ENCODE data around the gene PNLIPRP2. TPM values are rescaled to one million over a fixed set of nuclear protein-coding genes. Genes with fewer than 3 reads are reported as not detected.

Gene PNLIPRP2
- total RNA-seq, 1 donor from 2014 or later, result not detected

DNA sequence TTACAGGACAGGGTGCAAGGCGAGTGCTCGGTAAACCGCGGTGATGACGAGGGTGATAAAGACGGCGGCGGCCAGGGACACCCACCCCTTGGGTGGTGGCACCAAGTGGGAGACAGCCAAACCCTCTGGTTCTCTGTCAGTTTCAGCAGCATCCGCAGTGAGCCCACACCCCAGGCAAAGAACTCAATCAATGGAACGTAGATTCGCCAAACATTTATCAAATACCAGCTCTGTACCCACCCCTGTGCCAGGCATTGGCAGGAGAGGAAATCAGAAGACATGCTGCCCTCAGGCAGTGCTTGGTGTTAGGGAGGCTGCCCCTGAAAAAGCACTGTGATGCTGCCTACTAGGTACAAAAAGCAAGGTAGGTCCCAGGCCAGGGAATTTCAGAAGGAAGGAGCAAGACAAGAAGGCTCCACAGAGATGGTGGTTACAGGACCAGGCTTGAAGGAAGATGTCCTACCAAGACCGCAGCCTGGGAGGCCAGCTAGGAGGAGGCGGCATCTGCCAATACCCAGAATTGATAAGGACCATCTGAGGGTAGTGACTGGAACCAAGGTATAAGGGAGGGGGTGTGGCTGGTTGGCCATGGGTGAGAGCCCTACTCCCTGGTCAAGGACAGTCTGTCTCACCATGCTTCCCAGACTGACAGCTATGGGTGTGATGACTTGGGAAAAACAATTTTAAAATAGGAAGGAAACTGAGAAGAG is 10.2 kb upstream of the PNLIPRP2 start:
- intact Hi-C loops (cut with micrococcal nuclease), result no loop called here
- ATAC-seq (no peak), DNase-seq (no peak)

DNA sequence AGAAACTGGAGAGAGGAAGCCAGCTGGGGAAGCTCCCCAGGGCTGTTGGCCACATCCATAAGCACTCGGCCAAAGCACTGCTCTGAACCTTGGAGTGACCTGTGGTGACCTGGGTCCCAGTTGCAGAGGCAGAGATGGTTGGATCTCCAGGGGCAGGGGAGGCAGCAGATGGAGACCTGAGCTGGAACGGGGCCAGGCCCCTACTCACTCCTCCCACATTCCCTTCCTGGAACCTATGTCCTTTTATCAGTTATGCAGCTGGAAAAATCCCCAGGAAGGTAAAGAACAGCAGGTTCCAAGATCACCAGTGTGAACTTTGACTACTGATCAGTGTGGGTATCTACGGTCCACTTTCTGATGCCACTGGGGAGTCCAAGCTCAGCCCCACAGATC is 9.6 kb upstream of the PNLIPRP2 start:
- intact Hi-C loops (cut with micrococcal nuclease), result no loop called here
- DNase-seq, result no peak
- ATAC-seq, result no peak

DNA sequence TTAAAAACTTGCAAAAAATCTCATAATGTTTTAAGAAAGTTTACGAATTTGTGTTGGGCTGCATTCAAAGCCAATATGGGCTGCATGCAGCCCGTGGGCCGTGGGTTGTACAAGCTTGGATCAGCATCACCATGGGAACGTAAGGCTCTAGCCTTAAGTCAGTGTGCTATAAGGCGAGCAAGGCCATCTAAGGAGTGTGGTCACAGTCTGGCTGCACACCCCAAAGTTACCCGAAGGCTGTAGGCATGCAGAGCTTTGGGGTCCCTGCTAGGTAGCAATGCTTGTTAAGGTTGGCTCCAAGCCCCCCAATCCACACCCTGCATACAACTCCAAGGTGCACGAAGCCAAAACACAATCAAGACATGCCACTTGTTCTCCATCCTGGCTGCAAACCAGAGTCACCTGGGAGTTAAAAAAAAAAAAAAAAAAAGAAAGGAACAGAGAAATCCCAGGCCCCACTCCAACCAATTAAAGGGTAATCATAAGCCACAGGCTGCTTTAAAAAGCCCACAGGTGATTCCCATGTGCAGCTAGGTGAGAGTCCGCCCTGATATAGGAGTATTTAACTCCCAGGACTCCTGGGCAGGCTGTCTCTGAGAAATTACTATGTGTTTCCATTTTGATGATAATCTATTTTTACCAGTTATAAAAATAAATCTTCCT is 8.5 kb upstream of the PNLIPRP2 start:
- DNase-seq (no peak), ATAC-seq (no peak)
- intact Hi-C loops (cut with micrococcal nuclease), result no loop called here

DNA sequence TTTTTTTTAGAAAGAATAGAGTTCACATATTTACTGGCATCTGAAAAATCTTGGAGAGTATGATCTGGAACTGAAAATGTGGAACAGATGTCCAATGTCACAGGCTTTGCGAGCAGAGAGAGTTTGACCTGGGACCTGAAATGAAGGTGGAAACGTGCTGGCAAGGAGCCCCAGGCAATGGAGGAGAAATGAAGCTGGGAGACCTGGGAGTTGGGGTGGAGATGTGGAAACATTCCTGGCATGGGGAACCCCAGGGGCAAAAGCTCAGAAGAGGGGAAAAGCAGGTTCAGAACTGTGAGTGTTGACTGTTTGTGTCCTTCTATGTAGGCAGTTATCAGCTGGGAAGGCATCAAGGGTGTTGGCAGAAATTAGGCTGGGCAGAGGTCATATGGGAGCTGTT is 7.3 kb upstream of the PNLIPRP2 start:
- intact Hi-C loops (cut with micrococcal nuclease), result no loop called here
- DNase-seq (no peak), ATAC-seq (no peak)

DNA sequence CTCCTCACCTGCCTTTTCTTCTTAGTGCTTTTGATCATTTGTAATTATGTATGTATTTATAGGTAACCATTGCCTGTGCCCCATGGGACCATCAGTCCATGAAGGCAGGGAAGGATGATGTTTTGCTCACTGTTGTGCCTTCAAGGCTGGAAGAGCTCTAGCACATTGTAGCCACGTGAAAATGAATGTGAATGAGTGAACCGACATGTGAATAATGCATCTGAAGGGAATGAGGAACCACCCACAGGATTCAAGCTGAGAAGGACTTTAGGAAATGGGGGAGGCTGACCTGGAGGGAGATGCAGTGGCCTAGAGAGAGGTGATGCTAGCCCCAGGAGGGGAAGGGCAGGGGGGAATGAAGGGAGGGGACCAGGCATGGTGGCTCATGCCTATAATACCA is 6.0 kb upstream of the PNLIPRP2 start:
- DNase-seq, result no peak
- no peak for ATAC-seq
- intact Hi-C loops (cut with micrococcal nuclease), result no loop called here

DNA sequence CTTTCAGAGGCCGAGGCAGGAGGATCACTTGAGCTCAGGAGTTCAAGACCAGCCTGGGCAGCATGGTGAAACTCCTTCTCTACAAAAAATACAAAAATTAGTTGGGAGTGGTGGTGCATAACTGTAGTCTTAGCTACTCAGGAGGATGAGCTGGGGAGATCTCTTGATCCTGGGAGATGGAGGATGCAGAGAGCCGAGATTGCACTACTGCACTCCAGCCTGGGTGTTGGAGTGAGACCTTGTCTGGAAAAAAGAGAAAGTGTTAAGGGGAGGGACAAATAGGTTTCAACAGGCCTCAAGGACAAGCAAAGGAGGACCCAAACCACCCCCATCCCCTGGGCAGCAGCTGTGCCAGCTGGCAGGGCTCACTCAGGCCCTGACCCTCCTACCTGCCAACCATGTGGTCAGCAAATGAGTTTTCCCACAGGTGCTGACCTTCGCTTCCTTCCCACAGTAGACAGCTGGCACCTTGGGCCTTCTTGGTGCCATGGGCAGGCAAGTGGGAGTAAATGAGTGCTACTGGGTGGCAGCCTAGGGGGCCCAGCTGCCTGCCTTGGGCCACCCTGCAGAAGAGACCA is 5.5 kb upstream of the PNLIPRP2 start:
- DNase-seq, result no peak
- intact Hi-C loops (cut with micrococcal nuclease), result no loop called here
- ATAC-seq, result no peak

DNA sequence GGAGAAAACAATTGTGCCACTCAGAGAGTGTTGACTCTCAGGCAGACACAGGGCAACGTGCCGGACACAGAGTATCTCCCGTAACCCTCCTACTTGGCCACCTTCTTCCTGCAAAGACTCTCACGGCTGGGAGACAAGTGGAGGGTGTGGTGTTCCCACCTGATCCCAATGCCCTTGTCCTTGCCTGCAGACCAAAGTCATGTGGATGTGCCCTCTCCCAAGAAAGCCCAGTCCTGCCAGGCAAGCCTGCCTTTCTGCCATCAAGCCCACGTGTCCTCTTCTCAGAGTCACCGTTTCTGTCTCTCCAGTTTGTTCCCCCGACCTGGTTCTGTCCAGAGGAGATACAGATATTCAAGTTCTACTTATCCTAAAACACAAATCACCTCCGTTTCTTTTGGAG is 723 bp downstream of the PNLIPRP2 start:
- intact Hi-C loops (cut with micrococcal nuclease), result no loop called here
- ATAC-seq (no peak), DNase-seq (no peak)

DNA sequence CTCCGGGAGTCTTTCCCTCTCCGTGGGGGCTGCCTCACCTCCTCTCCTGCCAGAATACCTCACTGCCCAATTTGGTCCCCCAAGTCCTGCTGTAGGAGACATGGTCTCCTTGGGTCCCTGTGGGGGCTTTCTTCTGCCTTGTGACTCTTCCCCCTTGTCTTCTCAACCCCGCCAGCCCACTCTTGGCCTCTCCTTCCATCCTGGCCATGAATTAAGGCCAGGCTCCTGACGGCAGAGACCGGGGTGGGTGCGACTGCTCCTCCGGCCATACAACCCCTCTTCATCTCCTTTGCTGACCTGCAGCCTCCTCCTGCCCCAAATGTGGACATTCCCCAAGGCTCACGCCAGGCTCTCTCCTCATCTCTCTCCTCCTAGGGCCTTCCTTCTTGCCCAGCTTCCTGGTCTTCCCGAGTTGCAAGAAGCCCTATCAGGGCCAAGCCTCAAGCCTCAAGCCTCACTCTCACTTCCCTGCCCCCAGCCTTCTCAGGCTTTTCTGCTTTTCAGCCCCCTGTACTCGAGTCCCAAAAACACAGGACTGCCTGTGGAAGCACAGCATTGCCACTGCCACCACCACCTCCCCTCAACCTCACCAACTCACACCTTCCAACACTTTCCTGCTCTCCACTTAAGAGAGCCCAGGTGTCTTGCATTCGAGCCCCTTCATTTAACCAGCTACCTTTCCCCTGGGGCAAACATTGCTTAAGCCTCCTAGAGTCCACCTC is 1.3 kb downstream of the PNLIPRP2 start:
- no peak for ATAC-seq
- intact Hi-C loops (cut with micrococcal nuclease), result no loop called here
- no peak for DNase-seq

DNA sequence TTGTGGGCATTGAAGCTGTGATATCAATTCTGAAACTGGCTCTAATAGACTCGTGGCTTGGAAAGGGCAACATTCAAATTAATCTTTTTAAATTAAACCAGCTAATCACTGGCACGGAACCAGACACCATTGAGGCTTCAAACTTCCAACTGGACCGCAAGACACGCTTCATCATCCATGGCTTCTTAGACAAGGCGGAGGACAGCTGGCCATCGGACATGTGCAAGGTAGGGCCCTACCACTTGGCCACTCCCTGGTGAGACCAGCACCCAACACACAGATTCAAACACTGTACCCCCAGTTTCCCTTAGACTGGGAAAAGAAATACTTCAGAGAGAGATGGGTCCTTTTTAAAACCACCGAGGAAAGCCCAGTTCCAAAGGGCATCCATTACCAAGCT is 5.1 kb downstream of the PNLIPRP2 start:
- ATAC-seq (no peak), DNase-seq (no peak)
- intact Hi-C loops (cut with micrococcal nuclease), result no loop called here

DNA sequence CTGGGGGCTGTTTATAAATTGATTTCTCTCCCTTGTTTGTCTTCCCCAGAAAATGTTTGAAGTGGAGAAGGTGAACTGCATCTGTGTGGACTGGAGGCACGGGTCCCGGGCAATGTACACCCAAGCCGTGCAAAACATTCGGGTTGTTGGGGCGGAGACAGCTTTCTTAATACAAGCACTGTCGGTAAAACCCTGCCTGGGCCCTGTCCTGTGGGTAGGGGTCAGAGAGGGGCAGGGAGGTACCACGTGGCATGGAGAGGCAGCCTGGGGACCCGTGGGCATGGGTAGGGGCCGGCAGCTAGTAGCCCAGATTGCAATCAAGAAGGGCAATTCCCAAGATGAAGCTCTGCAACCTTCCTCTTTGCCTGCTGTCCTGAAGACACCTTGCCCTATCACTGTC is 6.1 kb downstream of the PNLIPRP2 start:
- intact Hi-C loops (cut with micrococcal nuclease), result no loop called here
- ATAC-seq (no peak), DNase-seq (no peak)

DNA sequence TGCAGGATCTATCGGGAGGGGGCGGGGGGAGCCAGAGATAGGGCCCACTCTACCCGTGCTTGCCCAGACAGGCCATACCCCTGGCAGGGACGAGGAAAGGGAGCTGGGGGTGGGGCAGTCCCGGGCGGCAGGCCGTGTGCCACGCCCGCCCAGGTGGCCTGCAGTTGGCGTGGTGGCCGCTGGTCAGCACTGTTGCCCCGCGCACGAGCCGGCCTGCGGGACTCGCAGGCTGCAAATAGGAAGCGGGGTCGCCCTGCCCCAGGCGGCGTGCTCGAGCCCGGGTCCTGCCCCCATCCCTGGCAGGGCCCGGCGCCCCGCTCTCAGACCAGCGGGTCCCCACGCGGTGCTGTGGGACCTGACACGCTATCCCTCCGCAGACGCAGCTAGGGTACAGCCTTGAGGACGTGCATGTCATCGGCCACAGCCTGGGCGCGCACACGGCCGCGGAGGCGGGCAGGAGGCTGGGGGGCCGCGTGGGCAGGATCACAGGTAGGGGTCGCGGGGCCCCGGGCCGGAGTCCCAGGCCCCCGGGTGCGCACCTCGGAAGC is 6.7 kb downstream of the PNLIPRP2 start:
- intact Hi-C loops (cut with micrococcal nuclease), result no loop called here
- peak; percentile 82 for ATAC-seq
- peak; percentile 55 for DNase-seq

DNA sequence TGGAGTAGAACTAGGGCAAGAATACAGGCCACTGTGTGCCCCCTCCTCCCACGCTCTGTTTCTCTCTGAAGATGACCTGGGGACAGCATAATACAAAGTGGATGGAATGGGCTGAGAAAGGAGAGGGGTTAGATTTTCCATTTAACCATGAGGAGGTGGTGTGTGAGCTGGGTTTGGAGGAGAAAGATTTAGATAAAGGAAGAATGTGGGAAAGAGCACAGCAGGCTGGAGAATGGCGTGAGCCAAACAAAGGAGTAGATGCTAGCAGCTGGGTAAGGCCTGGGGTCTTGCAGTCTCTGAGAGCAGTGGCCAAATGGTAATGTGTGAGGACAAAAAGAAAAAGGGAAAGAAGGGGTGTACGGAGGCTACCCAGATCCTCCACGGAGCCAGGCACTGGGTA is 8.6 kb downstream of the PNLIPRP2 start:
- ATAC-seq (no peak), DNase-seq (no peak)
- intact Hi-C loops (cut with micrococcal nuclease), result no loop called here

DNA sequence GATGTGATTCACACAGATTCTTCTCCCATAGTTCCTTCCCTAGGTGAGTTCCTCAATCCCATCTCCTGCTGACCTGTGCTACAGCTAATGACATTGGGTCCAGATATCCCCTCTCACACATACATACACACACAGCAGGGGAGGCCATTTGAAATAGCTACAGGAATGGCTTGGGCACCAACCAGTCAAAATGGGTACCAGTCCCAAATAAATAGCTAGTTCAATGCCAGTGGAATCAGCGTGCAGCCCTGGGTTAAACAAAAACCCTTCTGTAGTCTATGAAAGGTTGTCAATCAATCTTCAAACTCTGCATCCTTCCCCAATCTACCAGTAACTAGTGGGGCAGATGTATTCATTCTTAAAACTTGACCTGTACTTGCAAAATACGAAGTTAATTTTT is 9.3 kb downstream of the PNLIPRP2 start:
- ATAC-seq, result no peak
- intact Hi-C loops (cut with micrococcal nuclease), result no loop called here

DNA sequence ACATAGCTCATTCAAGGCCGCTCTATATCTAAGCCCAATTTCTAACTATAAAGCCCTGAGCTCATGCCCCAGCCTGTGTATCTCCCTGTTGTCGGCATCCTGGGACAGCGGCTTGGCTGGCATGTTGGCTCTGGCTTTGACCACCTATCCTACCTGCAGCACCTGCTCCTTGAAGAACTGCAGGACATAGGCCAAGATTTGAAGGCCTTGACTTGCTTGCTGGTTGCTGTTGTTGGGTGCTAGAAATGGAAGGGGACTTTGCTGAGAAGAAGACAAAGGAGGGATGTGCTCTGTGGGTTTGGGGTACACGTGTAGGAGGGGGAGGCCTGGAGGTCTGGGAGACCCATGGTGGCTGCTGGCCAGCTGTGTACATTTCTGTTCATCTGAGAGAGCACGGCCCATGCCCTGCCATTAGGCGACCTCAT is 11.1 kb downstream of the PNLIPRP2 start:
- no peak for DNase-seq

More for the DNA sequence above, 9.3 kb downstream of the PNLIPRP2 start:
- DNase-seq, result no peak

DNA sequence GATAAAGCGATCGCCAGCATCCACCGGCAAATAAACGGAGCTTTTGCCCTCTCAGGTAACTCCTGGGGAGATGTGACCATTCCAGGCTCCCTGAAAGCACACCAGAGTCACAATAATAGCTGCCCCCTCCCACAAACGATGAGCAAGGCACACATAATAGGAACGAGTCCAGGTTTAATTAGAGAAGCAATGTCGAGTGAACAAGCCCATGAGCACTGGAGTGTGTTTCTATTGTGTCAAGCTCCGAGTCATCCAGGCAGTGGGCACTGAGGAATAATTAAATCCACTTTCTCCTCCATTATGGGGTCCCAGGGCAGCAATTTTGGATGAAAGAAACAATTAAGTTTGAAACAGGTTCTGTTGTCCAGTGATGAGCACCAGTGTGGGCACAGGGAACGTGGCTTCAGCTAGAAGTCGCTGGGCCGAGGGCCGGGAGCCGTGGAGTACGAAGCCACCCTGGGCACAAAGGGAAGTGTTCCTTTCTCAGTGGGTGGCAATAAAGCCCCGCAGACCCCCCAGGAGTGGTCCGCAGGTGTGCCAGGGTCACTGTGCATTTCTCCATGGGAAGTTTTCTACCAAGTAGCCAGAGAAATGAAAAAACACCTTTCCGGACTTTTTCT is 12.0 kb downstream of the PNLIPRP2 start:
- DNase-seq (no peak), ATAC-seq (no peak)
- intact Hi-C loops (cut with micrococcal nuclease), result no loop called here

More for the DNA sequence above, 11.1 kb downstream of the PNLIPRP2 start:
- intact Hi-C loops (cut with micrococcal nuclease), result no loop called here
- ATAC-seq, result no peak

DNA sequence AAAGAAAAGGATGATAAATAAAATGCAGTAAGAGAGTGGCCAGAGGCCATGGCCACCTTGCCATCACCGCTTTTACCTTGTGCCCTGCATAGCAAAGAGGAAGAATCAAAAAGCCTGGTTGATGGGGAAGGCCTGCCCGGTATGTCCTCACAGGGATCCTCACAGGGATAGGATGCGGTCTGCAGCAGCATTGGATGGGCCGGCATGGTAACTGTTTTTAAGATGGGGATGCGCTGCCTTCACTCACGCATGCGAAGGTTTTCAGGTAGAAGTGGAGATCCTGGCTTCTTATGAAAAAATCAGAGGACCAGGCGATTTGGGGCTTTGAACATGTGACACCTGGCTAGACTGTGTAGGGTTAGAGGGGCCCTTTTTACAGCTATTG is 12.5 kb downstream of the PNLIPRP2 start:
- DNase-seq (no peak), ATAC-seq (no peak)
- intact Hi-C loops (cut with micrococcal nuclease), result no loop called here

DNA sequence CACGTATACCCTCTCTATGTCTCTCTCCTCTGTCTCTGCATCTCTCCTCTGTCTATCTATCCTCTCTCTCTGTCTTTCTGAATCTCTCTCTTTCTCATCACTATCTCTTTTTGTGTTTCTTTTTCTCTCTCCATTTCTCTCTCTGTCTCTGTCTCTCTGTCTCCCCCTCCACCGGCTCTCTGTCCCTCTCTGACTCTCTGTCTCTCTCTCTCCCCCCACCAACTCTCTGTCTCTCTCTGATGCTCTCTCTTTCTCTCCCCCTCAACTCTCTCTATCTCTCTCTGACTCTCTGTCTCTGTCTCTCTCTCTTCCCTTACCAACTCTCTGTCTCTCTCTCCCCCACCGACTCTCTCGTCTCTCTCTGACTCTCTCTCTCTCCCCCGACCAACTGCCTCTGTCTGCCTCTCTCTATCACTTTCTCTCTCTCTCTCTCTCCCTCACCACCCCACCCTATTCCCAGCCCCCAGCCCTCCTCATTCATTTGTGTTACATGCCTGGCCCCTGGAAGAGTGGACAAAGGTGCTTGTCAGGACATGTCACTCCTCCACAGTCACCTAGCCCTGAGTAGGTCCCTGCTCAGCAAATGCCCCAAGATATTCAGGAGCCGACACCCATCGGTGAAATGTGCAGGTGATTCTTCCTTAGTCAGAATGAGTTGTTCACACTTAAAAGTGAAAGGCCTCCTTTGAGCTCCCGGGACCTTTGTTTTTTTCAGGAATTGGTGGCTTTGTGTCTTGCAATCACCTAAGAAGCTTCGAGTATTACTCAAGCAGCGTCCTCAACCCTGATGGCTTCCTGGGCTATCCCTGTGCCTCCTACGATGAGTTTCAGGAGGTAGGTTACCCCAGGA is 13.6 kb downstream of the PNLIPRP2 start:
- intact Hi-C loops (cut with micrococcal nuclease), result no loop called here
- DNase-seq (no peak), ATAC-seq (no peak)

DNA sequence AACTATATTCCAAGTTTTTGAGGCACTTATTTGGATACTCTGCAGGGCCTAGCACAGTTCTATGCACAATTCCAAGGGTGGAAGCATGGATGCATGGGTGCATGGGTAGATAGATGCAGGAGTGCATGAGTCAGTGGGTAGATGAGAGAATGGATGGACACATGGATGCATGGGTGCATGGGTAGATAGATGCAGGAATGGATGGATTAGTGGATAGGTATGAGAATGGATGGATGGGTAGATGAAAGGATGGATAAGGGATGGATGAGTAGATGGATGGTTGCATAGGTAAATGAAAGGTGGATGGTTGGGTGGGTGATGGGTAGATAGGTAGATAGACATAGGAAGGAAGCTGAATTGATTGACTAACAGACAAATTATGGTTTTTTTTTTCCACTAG is 15.6 kb downstream of the PNLIPRP2 start:
- DNase-seq, result no peak
- intact Hi-C loops (cut with micrococcal nuclease), result no loop called here
- no peak for ATAC-seq

DNA sequence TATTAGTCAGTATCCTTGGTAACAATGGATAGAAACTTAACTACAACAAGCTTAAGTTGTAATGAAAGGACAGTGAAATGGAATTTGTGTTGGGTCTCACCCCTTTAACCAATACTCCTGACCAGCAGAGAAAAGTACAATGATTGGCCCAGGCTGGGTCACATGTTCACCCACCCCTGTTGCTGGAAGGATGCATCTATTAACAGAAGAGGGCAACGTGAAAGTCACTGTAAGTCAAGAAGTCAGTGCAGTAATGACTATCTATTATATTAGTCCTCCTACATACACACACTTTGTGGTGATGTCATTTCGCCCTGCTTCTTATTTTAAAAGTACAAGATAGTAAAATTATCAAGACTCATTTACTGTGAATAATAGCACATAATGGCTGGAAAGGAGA is 16.2 kb downstream of the PNLIPRP2 start:
- no peak for DNase-seq
- intact Hi-C loops (cut with micrococcal nuclease), result no loop called here
- ATAC-seq, result no peak
